Endothelial cell of hepatic sinusoid (primary cell): ENCODE results near the gene PRKCE.

Experiments
- in situ Hi-C: cut with HindIII; loops from 2 replicates; pipeline ENCODE4 v1.10.0; 2017; ENCODE audit warnings: low sequenced_read_pairs

Gene PRKCE

GRCh38 chr2:46183426-46183825 lies 532.0 kb downstream of the PRKCE start:
- in situ Hi-C loops, result loop anchor here (5.0 to 10.0 kb wide), 3 partner anchors 56 to 181 kb away; no protein-coding TSS in a partner anchor

- in situ Hi-C loops, result loop anchor here (5.0 to 10.0 kb wide), 4 partner anchors 58 to 180 kb away; no protein-coding TSS in a partner anchor
These were observed 533.5 kb downstream of the PRKCE start for GRCh38 chr2:46184794-46185583.

GRCh38 chr2:46187112-46187618 lies 535.7 kb downstream of the PRKCE start:
- in situ Hi-C loops, result loop anchor here (5.0 to 10.0 kb wide), 3 partner anchors 85 to 178 kb away; no protein-coding TSS in a partner anchor

GRCh38 chr2:46188041-46188716 lies 536.7 kb downstream of the PRKCE start:
- in situ Hi-C loops, result loop anchor here (5.0 to 10.0 kb wide), 3 partner anchors 84 to 177 kb away; no protein-coding TSS in a partner anchor

GRCh38 chr2:46193356-46193755 lies 541.9 kb downstream of the PRKCE start:
- in situ Hi-C loops, result no loop called here

GRCh38 chr2:46193855-46194254 lies 542.4 kb downstream of the PRKCE start:
- in situ Hi-C loops, result no loop called here

- in situ Hi-C loops, result no loop called here
These were observed 543.4 kb downstream of the PRKCE start for GRCh38 chr2:46194856-46195255.

GRCh38 chr2:46195819-46196218 lies 544.3 kb downstream of the PRKCE start:
- in situ Hi-C loops, result no loop called here

- in situ Hi-C loops, result no loop called here
These were observed 545.5 kb downstream of the PRKCE start for GRCh38 chr2:46196871-46197462.

- in situ Hi-C loops, result no loop called here
These were observed 546.2 kb downstream of the PRKCE start for GRCh38 chr2:46197672-46198071.

- in situ Hi-C loops, result no loop called here
These were observed 546.8 kb downstream of the PRKCE start for GRCh38 chr2:46198164-46198883.

GRCh38 chr2:46198966-46199365 lies 547.5 kb downstream of the PRKCE start:
- in situ Hi-C loops, result no loop called here

GRCh38 chr2:46200100-46200690 lies 548.7 kb downstream of the PRKCE start:
- in situ Hi-C loops, result loop anchor here (5.0 kb wide), 1 partner anchor 37 kb away; no protein-coding TSS in a partner anchor

- in situ Hi-C loops, result loop anchor here (5.0 kb wide), 1 partner anchor 36 kb away; no protein-coding TSS in a partner anchor
These were observed 549.6 kb downstream of the PRKCE start for GRCh38 chr2:46200861-46201605.

GRCh38 chr2:46202453-46202852 lies 551.0 kb downstream of the PRKCE start:
- in situ Hi-C loops, result loop anchor here (5.0 kb wide), 1 partner anchor 35 kb away; no protein-coding TSS in a partner anchor

- in situ Hi-C loops, result loop anchor here (5.0 kb wide), 1 partner anchor 34 kb away; no protein-coding TSS in a partner anchor
These were observed 551.5 kb downstream of the PRKCE start for GRCh38 chr2:46202987-46203386.

- in situ Hi-C loops, result loop anchor here (5.0 kb wide), 1 partner anchor 34 kb away; no protein-coding TSS in a partner anchor
These were observed 552.2 kb downstream of the PRKCE start for GRCh38 chr2:46203636-46204035.

GRCh38 chr2:46207591-46207990 lies 556.1 kb downstream of the PRKCE start:
- in situ Hi-C loops, result no loop called here

GRCh38 chr2:46208766-46209165 lies 557.3 kb downstream of the PRKCE start:
- in situ Hi-C loops, result no loop called here
